IPS-NIHi7 (cell line): Measurements from ENCODE around the gene INO80D.
"Not testable (repeated sequence)": the region's sequence is repeated elsewhere in the genome, so short reads cannot be mapped to it uniquely, and the experiment has no call there.

ENCODE experiments used
- DNase-seq: peaks from one replicate; pipeline ENCODE4 v3.0.0; 2012; ENCODE audit warnings: mixed read lengths; ENCODE audit errors: extremely low spot score

Gene INO80D

GRCh38 chr2:206083602-206084438 is 2.2 kb downstream of the INO80D start:
- peak; percentile 63 for DNase-seq

GRCh38 chr2:206082298-206082843 is 3.6 kb downstream of the INO80D start:
- DNase-seq = no peak

GRCh38 chr2:206080927-206081326 is 5.0 kb downstream of the INO80D start:
- DNase-seq = no peak

GRCh38 chr2:206079699-206080465 is 6.1 kb downstream of the INO80D start:
- peak; percentile 61 for DNase-seq

GRCh38 chr2:206077879-206078278 is 8.1 kb downstream of the INO80D start:
- not testable (repeated sequence) for DNase-seq

- DNase-seq = no peak
Observed at GRCh38 chr2:206075113-206075512, 10.9 kb downstream of the INO80D start.

GRCh38 chr2:206071807-206072206 is 14.2 kb downstream of the INO80D start:
- no peak for DNase-seq

- DNase-seq = no peak
Observed at GRCh38 chr2:206069417-206069816, 16.6 kb downstream of the INO80D start.

GRCh38 chr2:206068207-206068606 is 17.8 kb downstream of the INO80D start:
- DNase-seq = no peak

GRCh38 chr2:206064077-206064476 is 21.9 kb downstream of the INO80D start:
- DNase-seq = no peak

- DNase-seq = no peak
Observed at GRCh38 chr2:206063635-206064034, 22.3 kb downstream of the INO80D start.

- peak; percentile 22 for DNase-seq
Observed at GRCh38 chr2:206062724-206063123, 23.2 kb downstream of the INO80D start.

- DNase-seq = no peak
Observed at GRCh38 chr2:206056286-206056685, 29.7 kb downstream of the INO80D start.

- no peak for DNase-seq
Observed at GRCh38 chr2:206054952-206055351, 31.0 kb downstream of the INO80D start.

- no peak for DNase-seq
Observed at GRCh38 chr2:206051912-206052311, 34.1 kb downstream of the INO80D start.

- DNase-seq = no peak
Observed at GRCh38 chr2:206049392-206049791, 36.6 kb downstream of the INO80D start.

GRCh38 chr2:206045251-206045650 is 40.7 kb downstream of the INO80D start:
- no peak for DNase-seq

- DNase-seq = no peak
Observed at GRCh38 chr2:206040525-206040924, 45.4 kb downstream of the INO80D start.

GRCh38 chr2:206035393-206035792 is 50.6 kb downstream of the INO80D start:
- DNase-seq = not testable (repeated sequence)

GRCh38 chr2:206033452-206033851 is 52.5 kb downstream of the INO80D start:
- DNase-seq = not testable (repeated sequence)

GRCh38 chr2:206031950-206032567 is 53.9 kb downstream of the INO80D start:
- no peak for DNase-seq

- no peak for DNase-seq
Observed at GRCh38 chr2:206031162-206031784, 54.7 kb downstream of the INO80D start.
